ENCODE data around the gene USF2.

DNA sequence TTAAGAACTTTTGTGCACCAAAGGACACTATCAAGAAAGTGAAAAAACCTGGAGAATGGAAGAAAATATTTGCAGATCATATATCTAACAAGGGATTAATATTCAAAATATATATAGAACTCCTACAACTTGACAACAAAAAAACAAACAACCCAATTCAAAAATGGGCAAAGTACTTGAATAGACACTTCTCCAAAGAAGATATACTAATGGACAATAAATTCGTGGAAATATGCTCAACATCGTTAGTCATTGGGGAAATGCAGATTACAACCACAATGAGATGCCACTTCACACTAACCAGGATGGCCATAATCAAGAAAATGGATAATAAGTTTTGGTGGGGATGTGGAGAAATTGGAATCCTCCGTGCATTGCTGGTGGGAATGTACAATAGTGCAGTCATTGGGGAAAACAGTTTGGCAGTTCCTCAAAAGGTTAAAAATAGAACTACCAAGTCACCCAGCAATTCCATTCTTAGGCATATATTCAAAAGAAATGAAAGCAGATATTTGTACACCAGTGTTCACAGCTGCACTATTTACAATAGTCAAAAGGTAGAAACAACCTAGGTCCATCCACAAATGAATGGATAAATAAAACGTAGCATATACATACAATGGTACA lies 22.2 kb upstream of the USF2 start:
- TF ChIP-seq, protein P1, sequence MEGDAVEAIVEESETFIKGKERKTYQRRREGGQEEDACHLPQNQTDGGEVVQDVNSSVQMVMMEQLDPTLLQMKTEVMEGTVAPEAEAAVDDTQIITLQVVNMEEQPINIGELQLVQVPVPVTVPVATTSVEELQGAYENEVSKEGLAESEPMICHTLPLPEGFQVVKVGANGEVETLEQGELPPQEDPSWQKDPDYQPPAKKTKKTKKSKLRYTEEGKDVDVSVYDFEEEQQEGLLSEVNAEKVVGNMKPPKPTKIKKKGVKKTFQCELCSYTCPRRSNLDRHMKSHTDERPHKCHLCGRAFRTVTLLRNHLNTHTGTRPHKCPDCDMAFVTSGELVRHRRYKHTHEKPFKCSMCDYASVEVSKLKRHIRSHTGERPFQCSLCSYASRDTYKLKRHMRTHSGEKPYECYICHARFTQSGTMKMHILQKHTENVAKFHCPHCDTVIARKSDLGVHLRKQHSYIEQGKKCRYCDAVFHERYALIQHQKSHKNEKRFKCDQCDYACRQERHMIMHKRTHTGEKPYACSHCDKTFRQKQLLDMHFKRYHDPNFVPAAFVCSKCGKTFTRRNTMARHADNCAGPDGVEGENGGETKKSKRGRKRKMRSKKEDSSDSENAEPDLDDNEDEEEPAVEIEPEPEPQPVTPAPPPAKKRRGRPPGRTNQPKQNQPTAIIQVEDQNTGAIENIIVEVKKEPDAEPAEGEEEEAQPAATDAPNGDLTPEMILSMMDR (IDR thresholded peaks at IDR 0.05; ENCODE audit: low read depth, low read length): no peak
- no peak for TF ChIP-seq EZH2phosphoT487 (IDR thresholded peaks at IDR 0.05; ENCODE audit: low read depth)
